Neural progenitor cell (in vitro differentiated cells): ENCODE measurements around the gene CDKL4.

Experiments
- CTCF ChIP-seq: fragments of 200-600 bp; sonication (generic); IDR thresholded peaks from 2 replicates; pipeline ENCODE4 v1.5.1; 2017; ENCODE audit warnings: antibody characterized with exemption, mild to moderate bottlenecking
- EZH2 ChIP-seq: fragments of 200-600 bp; sonication (generic); IDR thresholded peaks from 2 replicates; pipeline ENCODE4 v1.6.1; 2017; ENCODE audit warnings: antibody characterized with exemption, mild to moderate bottlenecking, moderate library complexity
- EZH2phosphoT487 ChIP-seq: fragments of 200-600 bp; sonication (generic); IDR thresholded peaks from 2 replicates; pipeline ENCODE4 v1.6.1; 2017; ENCODE audit warnings: antibody characterized with exemption

GRCh38 chr2:39153312-39153711 is 90.5 kb downstream of the CDKL4 start:
- TF ChIP-seq CTCF (no peak), EZH2 (no peak), EZH2phosphoT487 (no peak)
